Right lobe of liver (tissue), 4 donors: ENCODE measurements around the gene SPPL2A.

Source experiments
- POLR2A ChIP-seq: fragments of 450-650 bp; IDR thresholded peaks from one replicate; pipeline ENCODE4 v1.6.1; 2017; ENCODE audit warnings: antibody characterized with exemption, mild to moderate bottlenecking
- TF ChIP-seq, protein P1 (sequence below), 4 donors: fragments of 200-600 bp in 3 of 4; fragments of 450-650 bp in 1 of 4; IDR thresholded peaks; one replicate each; pipeline versions ENCODE4 v1.5.1 to v1.8.0; 2016 to 2022; ENCODE audit warnings: antibody characterized with exemption in 4 of 4, mild to moderate bottlenecking in 2 of 4
- donor health status: DM: no; HTN: no; CAD: no.
- donor health status: DM: no; HTN: no; CAD: no.
- donor health status: DM: no; HTN: yes; CAD: no.

DNA sequence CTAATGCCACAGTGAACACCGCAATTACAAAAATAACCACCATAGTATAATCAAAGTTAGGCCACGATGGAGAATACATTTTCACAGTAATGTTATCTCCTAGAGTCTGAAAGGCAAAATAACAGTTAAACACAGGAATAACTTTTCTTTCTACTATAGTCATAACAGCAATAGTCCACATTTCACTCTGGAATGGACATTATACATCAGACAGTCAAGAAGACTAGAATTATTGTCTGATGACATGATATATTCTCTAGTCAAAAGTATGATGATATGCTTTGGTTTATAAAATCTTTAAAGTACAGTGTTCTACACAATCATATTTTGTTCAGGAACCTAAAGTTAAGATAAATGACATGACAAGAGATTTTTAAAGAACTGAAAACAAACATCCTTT, 18.0 kb downstream of the SPPL2A start:
- TF ChIP-seq, protein P1, sequence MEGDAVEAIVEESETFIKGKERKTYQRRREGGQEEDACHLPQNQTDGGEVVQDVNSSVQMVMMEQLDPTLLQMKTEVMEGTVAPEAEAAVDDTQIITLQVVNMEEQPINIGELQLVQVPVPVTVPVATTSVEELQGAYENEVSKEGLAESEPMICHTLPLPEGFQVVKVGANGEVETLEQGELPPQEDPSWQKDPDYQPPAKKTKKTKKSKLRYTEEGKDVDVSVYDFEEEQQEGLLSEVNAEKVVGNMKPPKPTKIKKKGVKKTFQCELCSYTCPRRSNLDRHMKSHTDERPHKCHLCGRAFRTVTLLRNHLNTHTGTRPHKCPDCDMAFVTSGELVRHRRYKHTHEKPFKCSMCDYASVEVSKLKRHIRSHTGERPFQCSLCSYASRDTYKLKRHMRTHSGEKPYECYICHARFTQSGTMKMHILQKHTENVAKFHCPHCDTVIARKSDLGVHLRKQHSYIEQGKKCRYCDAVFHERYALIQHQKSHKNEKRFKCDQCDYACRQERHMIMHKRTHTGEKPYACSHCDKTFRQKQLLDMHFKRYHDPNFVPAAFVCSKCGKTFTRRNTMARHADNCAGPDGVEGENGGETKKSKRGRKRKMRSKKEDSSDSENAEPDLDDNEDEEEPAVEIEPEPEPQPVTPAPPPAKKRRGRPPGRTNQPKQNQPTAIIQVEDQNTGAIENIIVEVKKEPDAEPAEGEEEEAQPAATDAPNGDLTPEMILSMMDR (IDR thresholded peaks at IDR 0.05): no peak
- no peak for TF ChIP-seq POLR2A
